D721Med (cell line): ENCODE measurements around the gene BMP2.

ENCODE experiments used
- DNase-seq: peaks from one replicate; pipeline ENCODE4 v3.0.0; 2011; ENCODE audit warnings: low spot score; ENCODE audit not compliant: insufficient read length
- FAIRE-seq: peaks from 2 replicates; lab custom pipeline; 2011; peaks lifted over from hg19 to GRCh38; lab: Jason Lieb, UNC
- CTCF ChIP-seq: IDR thresholded peaks from 2 replicates; pipeline ENCODE4 v1.5.1; 2012; ENCODE audit warnings: mild to moderate bottlenecking, control low read depth; ENCODE audit not compliant: insufficient read depth; ENCODE audit errors: missing control alignments

Gene BMP2

GRCh38 chr20:6784767-6785166 is 17.3 kb downstream of the BMP2 start:
- no peak for FAIRE-seq
- no peak for TF ChIP-seq CTCF
- DNase-seq, result no peak

DNA sequence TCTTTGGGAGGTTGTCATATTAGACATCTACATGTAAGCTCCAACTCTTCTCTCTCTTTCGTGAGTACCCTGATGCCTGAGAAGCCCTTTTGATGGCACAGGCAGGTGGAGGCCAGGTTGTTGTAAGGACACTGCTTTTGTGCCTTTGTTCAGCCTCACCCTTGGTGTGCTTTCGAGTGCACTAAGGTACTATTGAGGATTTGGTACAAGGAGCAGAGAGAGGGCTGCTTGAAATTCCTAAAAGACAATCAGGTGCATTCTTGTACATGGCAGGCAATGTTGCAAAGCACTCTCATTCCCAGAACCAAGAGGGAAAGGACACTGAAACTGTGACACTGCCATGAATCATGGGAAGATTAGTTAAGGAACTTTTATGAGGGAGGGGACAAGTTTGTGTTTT is 19.1 kb downstream of the BMP2 start:
- TF ChIP-seq CTCF, result no peak
- no peak for FAIRE-seq
- no peak for DNase-seq

DNA sequence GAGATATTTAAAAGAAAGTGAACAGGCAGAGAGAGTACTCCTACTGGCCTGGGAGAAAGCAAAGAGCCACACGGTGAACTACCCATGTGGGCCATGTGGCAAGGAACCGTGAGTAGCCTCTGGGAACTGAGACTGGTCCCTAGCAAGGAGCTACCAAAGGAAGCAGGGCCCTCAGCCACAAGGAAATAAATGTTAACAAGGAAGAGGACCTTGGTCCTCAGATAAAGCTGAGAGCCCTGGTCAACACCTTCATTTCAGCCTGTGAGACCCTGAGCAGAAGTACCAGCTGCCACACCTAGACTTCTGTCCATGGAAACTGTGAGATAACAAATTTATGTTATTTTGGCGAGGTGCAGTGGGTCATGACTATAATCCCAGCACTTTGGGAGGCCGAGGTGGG is 25.3 kb downstream of the BMP2 start:
- DNase-seq, result no peak
- TF ChIP-seq CTCF, result no peak
- FAIRE-seq, result no peak

GRCh38 chr20:6802227-6802626 is 34.7 kb downstream of the BMP2 start:
- TF ChIP-seq CTCF, result no peak
- FAIRE-seq, result no peak
- DNase-seq, result no peak

- DNase-seq (no peak), FAIRE-seq (no peak)
- no peak for TF ChIP-seq CTCF
Observed at GRCh38 chr20:6806275-6806674, 38.8 kb downstream of the BMP2 start.

GRCh38 chr20:6811262-6812035 is 44.0 kb downstream of the BMP2 start:
- no peak for TF ChIP-seq CTCF
- FAIRE-seq (no peak), DNase-seq (no peak)

DNA sequence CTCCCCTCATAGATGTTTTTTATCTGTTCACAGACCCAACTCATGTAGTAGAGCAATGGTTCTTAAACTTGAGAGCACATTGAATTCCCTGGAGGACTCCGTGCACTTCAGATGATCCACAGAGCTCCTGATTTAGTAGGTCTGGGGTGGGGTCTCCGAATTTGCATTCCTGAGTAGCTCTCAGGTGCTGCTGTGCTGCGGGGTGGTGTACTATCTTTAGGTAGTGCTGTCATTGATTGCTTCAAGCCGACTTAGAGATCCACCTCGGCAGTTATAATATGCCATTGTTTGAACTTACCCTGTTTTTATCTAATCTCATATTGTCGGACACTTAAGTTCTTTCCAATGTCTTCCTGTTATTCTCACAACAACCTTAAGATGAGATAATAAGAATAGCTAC is 45.0 kb downstream of the BMP2 start:
- FAIRE-seq (no peak), DNase-seq (no peak)
- no peak for TF ChIP-seq CTCF
